Upper lobe of left lung (tissue), 4 donors: ENCODE results near the gene TMUB1.

Source experiments
- POLR2A ChIP-seq, 4 donors: fragments of 450-650 bp; IDR thresholded peaks; one replicate each; pipeline ENCODE4 v1.5.1; 2016 to 2017; ENCODE audit warnings: antibody characterized with exemption in 4 of 4, mild to moderate bottlenecking in 2 of 4
- POLR2AphosphoS5 ChIP-seq, 2 donors: sonication (generic); formaldehyde crosslinking; IDR thresholded peaks; one replicate each; pipeline ENCODE4 v1.5.1; 2017; ENCODE audit warnings: antibody characterized with exemption in 2 of 2
- TF ChIP-seq, protein P1 (sequence below), 6 experiments: fragments of 450-650 bp in 4 of 6; fragments of 200-600 bp in 2 of 6; sonication (generic) in 2 of 6; IDR thresholded peaks; one replicate each; pipeline ENCODE4 v1.5.1; 2016 to 2019; ENCODE audit warnings: antibody characterized with exemption in 6 of 6

DNA sequence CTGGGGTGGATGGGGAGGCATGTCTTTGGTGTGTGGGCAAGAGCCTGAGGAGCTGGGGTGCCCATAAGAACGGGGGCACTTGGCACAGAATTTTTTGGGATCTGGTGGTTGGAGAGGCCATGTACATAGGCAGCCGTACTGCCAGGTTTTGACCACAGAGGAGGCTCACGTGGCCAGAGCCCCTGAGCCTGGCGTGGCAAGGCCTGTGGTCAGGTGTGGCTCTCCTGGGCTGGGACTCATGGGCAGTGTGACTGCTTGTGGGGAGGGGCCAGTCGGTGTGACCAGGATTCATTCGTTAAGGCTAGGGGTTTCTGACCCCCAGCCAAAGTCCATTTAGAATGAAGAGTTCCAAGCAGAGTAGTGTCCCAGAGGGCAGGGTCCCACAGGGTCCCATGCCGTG is 41.2 kb upstream of the TMUB1 start:
- TF ChIP-seq, protein P1, sequence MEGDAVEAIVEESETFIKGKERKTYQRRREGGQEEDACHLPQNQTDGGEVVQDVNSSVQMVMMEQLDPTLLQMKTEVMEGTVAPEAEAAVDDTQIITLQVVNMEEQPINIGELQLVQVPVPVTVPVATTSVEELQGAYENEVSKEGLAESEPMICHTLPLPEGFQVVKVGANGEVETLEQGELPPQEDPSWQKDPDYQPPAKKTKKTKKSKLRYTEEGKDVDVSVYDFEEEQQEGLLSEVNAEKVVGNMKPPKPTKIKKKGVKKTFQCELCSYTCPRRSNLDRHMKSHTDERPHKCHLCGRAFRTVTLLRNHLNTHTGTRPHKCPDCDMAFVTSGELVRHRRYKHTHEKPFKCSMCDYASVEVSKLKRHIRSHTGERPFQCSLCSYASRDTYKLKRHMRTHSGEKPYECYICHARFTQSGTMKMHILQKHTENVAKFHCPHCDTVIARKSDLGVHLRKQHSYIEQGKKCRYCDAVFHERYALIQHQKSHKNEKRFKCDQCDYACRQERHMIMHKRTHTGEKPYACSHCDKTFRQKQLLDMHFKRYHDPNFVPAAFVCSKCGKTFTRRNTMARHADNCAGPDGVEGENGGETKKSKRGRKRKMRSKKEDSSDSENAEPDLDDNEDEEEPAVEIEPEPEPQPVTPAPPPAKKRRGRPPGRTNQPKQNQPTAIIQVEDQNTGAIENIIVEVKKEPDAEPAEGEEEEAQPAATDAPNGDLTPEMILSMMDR (IDR thresholded peaks at IDR 0.05): no peak
- TF ChIP-seq POLR2A (IDR thresholded peaks at IDR 0.05): no peak
- no peak for TF ChIP-seq POLR2AphosphoS5 (IDR thresholded peaks at IDR 0.05)
